Activated CD4-positive, alpha-beta T cell treated with anti-CD3 and anti-CD28 coated beads for 4 hours (primary cell): Measurements from ENCODE around the gene NR5A1.

Experiments used
- DNase-seq, 2 donors: peaks; one replicate each; pipeline ENCODE4 v3.0.0-alpha.2; 2020

The NR5A1 gene

DNA sequence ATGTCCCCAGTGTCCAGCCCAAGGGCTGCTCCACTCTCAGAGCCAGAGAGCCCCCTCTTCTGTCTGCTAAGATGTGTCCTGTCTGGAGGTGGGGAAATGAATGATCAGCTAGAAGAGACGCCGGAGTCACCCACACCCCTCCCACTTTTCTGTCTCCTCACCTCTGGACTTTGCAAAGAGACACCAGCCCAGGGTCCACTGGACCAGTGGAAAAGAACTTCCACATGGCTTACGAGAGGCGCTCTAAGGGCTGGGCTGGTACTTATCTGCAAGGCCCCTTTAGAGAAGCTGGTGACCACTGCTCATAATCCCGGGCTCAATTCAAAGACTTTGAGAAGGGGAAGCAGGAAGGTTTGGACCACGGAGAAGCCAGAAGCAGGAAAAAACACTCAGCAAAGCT lies 9.2 kb downstream of the NR5A1 start:
- DNase-seq = no peak

GRCh38 chr9:124497441-124497840 lies 9.8 kb downstream of the NR5A1 start:
- DNase-seq = no peak

DNA sequence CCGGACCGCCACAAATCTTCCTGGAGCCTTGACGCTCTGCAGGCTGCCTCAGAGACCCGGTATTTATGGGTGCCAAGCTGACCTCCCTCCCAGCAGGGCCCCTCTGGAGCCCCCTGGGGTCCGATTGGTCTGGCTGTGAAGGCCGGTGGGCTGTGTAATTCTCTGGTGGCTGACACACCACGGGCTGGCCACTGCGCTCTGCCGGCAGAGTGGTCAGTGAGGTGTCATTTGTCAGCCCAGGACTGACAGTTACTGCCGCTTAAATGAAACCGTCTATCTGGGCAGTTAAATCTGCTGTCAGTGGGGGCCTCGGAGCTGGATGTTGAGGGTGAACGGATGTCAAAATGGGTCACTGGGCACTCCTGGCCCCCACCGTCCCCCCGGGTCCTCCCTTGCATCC lies 10.7 kb downstream of the NR5A1 start:
- no peak for DNase-seq

GRCh38 chr9:124496075-124496449 lies 11.1 kb downstream of the NR5A1 start:
- no peak for DNase-seq

- DNase-seq = no peak
These were observed 11.8 kb downstream of the NR5A1 start for GRCh38 chr9:124495126-124496074.

GRCh38 chr9:124493794-124494479 lies 13.3 kb downstream of the NR5A1 start:
- DNase-seq = no peak

DNA sequence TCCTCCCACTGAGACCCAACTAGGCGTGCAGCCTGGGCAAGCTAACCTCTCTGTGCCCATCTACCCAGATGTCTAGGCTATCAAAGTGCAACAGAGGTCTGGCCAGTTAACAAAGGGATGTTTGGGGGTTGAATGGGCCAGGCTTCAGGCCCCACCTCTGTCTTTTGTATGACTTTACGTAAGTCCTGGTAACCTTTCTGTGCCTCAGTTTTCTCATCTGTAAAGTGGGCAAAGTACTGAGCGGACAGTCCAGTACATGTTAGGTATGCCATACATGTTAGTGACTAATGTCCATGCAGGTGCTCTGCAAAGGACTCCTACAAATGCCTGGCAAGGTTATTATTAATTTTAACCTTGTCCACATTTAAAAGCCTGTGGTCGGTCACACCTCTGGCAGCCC lies 14.0 kb downstream of the NR5A1 start:
- DNase-seq = no peak

- no peak for DNase-seq
These were observed 14.4 kb downstream of the NR5A1 start for GRCh38 chr9:124492818-124493217.

GRCh38 chr9:124491049-124491975 lies 15.9 kb downstream of the NR5A1 start:
- DNase-seq = no peak

DNA sequence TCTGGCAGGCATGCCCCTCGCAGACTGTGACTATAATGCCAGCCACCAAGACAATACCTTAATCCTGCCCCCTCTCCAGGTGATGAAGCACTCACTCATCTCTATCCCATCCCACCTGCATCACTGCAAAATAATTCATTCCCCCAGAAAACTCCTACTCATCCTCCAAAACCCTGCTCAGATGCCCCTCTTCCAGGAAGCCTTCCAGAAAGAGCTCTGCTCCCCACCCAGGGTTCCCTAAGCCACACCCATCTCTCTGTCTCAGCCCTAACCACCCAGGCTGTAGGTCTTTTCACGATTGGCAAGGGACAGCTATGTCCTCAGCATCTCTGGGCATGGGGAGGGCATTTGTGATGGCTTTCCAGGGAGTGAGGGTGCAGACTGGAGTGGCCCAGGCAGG lies 17.2 kb downstream of the NR5A1 start:
- DNase-seq = no peak

DNA sequence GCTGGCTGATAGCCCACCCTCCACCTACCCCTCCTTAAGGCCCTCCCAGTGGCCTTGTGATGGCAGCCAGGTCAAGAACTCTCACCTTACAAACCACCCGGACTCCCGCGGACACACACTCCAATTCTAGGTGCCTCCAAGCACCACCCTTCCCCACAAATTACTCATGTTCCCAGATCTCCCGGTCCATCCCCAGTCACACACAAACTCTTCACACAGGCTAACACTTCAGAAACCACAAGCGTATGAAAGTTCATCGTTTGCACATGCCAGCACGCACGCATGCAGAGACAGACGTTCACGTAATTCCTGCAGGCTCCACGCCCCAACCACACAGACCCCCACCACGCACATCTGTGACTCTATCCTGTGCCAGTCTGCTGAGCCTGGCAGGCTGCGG lies 18.0 kb downstream of the NR5A1 start:
- DNase-seq = no peak

GRCh38 chr9:124488641-124489210 lies 18.5 kb downstream of the NR5A1 start:
- no peak for DNase-seq

DNA sequence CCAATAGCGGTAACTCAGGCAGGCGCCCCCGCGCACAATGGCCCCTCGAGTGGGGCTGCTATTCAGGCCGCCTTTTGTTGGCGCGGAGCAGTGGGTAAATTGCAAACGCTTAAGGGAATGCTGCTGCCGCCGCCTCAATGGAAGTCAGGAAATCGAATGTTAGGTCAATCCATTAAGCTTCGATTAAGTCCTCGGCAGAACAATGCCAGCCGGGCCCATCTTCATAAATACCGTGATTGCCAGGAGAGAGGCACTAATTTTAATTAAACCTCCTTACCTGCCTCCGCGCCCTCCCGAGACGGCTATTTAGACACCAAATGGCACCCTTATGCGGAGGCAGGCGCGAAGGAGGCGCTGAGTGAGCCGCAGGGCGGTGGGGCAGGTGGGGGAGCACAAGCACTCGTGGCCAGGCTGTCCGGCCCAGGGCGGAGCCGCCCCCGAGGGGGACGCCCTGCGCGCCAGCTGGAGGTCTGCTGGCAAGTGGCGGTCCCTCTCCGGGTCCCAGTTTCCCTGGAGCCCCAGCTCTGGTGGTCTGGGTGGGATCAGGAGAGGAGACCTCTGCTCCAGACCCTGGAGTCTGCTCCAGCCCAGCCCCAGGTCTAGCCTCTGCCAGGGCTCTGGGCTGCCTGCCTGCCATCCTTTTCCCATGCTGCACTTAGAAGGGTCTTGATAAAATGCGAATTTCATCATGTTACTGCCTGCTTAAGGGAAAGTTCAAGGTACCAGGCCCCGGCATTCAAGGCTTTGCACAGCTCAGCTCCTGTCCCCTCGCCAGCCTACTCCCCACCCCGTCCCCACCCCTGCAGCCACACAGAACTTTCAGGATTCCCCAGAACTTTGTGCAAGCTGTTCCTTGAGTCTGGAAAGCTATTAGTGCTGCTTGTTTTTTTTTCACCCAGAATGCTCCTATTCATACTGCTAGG lies 19.7 kb downstream of the NR5A1 start:
- no peak for DNase-seq

DNA sequence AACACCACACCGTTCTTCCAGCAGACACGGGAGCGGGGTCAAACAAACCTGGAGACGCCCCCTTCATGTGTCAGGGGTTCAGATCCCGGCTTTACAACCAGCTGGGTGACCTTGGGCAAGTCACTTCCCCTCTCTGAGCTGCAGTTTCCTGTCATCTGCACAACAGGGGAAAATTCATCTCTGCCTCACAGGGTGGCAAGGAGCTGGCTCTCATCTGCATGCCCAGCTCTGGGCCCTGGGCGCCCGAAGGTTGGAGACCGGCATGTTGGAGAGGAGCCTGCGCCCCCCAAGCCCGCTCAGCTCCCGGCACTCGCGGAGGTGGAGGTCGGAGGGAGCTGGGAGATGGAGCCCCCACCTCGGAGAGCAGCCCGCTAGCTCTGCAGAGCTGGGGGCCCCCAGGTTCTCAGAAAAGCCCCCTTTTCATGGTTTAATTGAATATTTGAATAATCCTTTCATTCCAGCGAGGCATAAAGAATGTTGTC lies 20.4 kb downstream of the NR5A1 start:
- DNase-seq = no peak

DNA sequence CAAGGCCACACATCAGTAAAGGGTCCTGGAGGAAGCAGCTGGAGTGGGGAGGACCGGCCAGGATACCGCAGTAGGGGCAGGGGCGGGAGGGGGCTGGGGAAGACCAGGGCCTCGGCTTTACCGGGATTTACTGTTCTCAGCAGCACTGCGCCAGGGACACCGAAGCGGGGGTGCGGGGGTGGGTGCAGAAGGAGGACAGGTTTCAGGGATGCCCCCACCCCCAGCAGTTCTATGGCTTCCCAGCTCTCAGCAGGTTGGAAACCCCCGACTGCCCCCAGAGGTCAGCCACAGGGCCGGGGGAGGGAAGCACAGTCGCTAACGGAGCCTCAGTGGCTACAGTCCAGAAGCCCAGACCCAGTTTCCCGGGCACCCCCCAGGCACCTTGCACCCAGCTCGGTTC lies 21.3 kb downstream of the NR5A1 start:
- DNase-seq = no peak

- no peak for DNase-seq
These were observed 22.0 kb downstream of the NR5A1 start for GRCh38 chr9:124485201-124485600.

DNA sequence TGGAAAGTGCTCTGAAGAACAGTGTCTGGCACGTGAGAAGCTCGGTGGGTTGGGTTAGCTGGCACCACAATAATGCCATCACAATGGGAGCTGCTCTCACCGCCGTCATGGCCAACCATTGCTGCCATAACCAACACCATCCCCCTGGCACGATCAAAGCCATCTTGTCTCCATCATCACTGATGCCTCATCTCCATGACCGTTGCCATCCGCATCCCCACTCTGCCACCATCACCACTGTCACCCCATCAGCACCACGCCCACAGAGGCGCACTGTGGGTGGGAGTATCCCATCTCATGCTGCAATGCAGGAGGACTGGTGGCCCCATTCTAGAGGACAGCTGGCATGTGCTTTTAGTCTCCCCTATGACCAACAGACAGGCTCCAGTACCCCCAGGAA lies 23.7 kb downstream of the NR5A1 start:
- no peak for DNase-seq

DNA sequence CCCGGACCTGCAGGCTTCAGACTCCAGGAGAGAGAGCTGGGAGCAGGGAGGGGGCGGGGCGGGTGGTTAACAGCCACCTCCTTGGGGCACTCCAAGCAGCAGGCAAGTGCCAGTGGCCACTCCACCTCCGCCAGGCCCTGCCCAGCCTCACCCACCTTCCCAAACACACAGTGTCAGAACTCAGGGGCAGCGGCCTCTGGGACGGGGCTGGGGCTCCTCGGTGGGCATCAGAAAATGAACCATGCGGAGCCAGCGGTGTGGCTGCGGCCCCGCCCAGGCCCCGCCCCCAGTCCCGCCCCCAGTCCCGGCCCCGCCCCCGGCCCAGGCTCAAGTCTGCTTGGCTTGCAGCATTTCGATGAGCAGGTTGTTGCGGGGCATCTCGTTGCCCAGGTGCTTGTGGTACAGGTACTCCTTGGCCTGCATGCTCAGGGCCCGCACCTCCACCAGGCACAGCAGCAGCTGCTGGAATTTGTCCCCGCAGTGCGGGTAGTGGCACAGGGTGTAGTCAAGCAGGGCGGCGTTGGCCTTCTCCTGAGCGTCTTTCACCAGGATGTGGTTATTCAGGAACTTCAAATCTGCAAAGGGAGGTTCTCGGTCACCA lies 24.7 kb downstream of the NR5A1 start:
- no peak for DNase-seq

- no peak for DNase-seq
These were observed 26.1 kb downstream of the NR5A1 start for GRCh38 chr9:124481115-124481514.

DNA sequence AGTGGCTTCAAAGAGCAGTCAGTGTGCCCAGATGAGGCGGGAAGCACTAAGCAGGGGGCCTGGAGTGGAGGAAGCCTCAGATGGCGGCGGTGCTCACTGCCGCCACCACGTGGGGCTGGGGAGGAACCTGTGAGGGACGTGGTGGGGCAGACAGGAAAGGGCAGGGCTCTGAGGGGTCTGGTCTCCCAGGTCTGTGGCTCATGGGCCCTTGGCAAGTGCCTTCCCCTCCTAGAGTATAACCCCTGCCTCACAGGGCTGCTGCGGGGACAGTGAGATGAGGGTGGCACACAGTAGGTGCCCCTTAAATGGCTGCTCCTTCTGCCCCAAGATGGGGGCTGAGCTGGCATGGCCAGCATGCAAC lies 26.6 kb downstream of the NR5A1 start:
- no peak for DNase-seq

- no peak for DNase-seq
These were observed 27.1 kb downstream of the NR5A1 start for GRCh38 chr9:124479947-124480620.
